NCI-H510A treated with DMSO at 0.1 percent for 48 hours (cell line): ENCODE results near the gene WNT6.

Experiments
- DNase-seq: peaks from one replicate; lab custom pipeline; 2025; lab: John Stamatoyannopoulos, UW

The WNT6 gene

DNA sequence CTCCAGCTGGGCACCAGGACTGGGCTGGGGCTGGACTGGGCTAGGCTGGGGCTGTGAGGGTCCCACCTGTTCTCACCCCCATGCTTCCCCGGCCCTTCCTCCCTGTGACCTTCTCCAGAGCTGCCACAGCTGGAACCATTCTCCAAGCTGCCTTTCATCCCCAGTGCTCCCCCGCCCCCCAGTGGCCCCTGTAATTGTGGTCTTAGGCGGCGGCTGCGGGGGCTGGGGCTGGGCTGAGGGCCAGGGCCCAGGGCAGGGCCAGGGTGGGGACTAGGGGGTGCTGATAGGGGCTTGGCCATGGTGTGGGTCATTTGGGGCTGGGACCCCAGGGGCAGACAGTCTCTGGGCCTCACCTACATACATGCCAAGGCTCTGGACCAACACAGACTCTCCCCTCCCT is 18.3 kb downstream of the WNT6 start:
- DNase-seq, result no peak

- DNase-seq, result no peak
Observed at GRCh38 chr2:218878486-218878885, 18.9 kb downstream of the WNT6 start.

GRCh38 chr2:218878926-218879761 is 19.5 kb downstream of the WNT6 start:
- DNase-seq, result no peak

DNA sequence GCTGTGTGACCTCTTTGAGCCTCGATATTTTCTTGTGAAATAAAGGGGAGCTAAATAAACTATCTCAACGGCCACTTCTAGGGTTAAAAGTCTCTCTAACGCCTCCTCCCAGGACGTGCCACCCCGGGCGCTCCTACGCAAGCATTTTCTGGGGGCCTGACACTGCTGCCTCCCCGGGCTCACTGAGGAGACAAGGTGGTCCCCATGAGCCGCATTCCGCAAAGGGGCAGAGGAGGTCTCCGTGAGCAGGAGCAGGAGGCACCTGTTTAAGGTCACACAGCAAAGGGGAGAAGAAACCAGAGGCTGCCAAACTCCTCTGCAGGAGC is 20.1 kb downstream of the WNT6 start:
- DNase-seq, result no peak

- peak; percentile 38 for DNase-seq
Observed at GRCh38 chr2:218880102-218880858, 20.7 kb downstream of the WNT6 start, which contains the start of gene WNT10A. Gene WNT10A, plus strand, starts transcription at chr2:218880852. Its CDS starts 144 bp downstream, at chr2:218880996.

DNA sequence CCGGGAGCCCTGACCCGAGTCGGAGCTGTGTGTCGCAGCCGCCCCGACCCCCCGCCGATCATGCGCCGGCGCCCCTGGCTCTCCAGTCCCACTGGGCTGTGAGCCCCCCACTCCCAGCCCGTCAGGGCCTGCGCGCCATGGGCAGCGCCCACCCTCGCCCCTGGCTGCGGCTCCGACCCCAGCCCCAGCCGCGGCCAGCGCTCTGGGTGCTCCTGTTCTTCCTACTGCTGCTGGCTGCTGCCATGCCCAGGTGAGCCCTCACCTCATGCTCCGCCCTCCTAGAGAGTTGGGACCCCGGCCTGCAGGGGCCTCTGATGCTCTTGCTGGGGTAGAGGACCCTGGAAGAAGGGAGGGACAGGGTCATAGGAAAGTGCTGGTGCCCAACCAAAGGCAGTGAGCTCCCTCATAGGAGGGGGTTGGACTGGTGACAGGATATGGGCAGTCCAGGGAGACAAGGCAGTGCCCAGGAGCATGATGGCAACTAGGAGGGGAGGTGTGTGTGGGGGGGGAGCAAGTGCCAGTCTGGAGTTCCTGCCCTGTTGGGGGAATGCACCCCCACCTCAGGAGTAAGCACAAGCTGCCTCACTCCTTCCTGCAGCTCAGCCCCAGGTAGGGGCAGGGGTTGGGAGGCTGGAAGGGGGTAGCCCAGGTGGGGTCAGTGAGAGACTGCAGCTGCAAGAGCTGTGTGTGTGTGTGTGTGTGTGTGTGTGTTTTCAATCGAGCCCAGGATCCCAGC is 21.4 kb downstream of the WNT6 start:
- no peak for DNase-seq

- DNase-seq, result no peak
Observed at GRCh38 chr2:218881744-218882460, 22.3 kb downstream of the WNT6 start.

GRCh38 chr2:218882461-218882816 is 22.8 kb downstream of the WNT6 start:
- no peak for DNase-seq

DNA sequence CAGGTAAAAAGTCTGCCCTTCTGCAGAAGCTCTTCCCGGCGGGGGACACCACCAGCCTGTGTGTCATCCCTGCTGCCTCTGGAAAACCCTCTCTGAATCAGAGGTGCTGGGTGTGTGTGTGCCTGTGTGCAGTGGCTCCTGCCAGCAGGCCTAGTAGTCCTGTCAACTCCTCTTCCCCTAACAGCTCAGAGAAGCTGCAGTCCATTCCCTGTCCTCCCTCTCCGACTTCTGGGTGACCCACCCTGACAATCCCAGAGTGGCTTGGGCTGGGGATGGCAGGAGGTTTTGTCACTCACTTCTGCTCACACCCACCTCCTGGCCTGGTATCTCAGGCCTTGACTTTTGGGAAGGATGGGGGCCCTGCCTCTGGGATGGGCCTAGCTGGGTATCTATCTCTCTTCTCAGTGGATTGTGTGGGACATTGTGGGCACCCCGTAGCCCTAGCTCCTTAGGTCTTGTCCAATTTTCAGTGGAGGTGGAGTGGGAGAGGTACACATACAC is 23.3 kb downstream of the WNT6 start:
- no peak for DNase-seq

GRCh38 chr2:218883491-218884490 is 24.2 kb downstream of the WNT6 start:
- DNase-seq, result no peak

- no peak for DNase-seq
Observed at GRCh38 chr2:218884519-218884918, 24.9 kb downstream of the WNT6 start.

DNA sequence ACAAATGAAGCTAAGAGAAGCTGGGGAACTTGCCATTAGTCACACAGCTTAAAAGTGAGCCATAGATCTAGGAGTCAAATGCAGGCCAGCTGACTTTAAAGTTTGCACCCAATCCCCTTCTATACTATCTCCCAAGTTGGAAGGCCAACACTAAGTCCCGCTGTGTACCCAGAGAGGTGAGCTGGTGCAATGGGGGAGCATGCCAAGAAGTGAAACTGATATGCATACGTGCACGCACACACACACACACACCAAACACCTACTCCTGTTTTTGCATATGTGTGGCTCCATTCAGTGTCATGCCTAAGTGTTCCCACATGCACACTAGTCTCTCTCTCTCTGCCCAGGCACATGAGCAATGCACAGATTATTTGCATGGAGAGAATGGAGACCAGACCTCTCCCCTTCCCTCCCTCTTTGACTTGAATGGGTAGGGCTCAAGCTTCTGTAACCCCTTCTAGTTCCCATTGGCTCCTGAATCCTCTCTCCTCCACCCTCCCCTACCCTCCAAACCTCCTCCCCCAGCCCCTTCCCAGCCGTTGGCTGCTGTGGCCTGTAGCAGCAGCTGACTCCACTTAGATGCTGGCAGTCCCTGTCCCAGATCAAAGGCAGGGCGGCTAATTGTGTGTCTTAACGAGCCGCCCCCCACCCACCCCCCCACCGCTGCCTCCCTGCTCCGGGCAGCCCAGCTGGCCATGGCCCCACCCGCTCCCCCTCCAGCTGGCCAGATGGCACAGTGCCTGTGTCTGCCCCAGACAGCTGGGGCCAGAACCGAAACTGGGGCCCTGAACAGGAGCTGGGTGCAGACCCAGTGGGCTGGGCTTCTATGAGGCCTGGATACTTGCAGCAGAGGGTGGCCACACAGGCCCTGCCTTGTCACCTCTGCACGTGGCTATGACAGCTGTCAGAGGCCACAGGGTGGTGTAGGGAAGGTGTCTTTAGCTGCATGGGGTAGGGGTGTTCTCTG is 26.7 kb downstream of the WNT6 start:
- DNase-seq, result peak; percentile 29

GRCh38 chr2:218887079-218887478 is 27.5 kb downstream of the WNT6 start:
- DNase-seq, result no peak

DNA sequence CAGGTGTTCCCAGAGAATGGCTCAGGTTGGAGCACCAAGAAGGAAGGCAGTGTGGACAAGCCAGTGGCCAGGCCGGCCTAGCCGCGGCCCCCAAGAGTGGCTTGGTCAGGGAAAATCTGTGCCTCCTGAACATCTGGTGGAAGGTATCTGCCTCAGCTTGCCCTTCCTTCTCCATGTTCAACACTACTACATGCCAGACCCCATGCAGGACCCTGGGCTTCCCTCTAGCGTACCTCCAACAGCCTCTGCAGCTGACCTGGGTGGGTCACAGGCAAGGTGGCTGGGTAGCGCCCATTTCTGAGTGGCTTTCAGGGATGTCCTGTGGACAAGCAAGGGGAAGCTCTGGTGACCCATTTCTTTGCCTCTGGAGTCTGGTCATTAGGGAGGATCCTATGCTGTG is 28.7 kb downstream of the WNT6 start:
- DNase-seq, result no peak

- DNase-seq, result no peak
Observed at GRCh38 chr2:218889937-218890336, 30.3 kb downstream of the WNT6 start.

- no peak for DNase-seq
Observed at GRCh38 chr2:218890369-218890768, 30.8 kb downstream of the WNT6 start.

- DNase-seq, result no peak
Observed at GRCh38 chr2:218891275-218892135, 31.9 kb downstream of the WNT6 start.

- peak; percentile 44 for DNase-seq
Observed at GRCh38 chr2:218892693-218893348, 33.2 kb downstream of the WNT6 start.
